GM12872 (cell line): ENCODE results near the gene MT3.

Experiments used
- TF ChIP-seq, protein P1 (sequence below): IDR thresholded peaks from 3 replicates; pipeline ENCODE4 v1.5.1; 2011; ENCODE audit warnings: low read depth, mild to moderate bottlenecking, low read length, moderate library complexity; ENCODE audit not compliant: insufficient read depth

Gene MT3

GRCh38 chr16:56637814-56638750 lies 48.8 kb downstream of the MT3 start, which contains the start of gene MT1A:
Gene MT1A, plus strand, starts transcription at chr16:56638666. Its CDS starts 73 bp downstream, at chr16:56638739.
- TF ChIP-seq, protein P1, sequence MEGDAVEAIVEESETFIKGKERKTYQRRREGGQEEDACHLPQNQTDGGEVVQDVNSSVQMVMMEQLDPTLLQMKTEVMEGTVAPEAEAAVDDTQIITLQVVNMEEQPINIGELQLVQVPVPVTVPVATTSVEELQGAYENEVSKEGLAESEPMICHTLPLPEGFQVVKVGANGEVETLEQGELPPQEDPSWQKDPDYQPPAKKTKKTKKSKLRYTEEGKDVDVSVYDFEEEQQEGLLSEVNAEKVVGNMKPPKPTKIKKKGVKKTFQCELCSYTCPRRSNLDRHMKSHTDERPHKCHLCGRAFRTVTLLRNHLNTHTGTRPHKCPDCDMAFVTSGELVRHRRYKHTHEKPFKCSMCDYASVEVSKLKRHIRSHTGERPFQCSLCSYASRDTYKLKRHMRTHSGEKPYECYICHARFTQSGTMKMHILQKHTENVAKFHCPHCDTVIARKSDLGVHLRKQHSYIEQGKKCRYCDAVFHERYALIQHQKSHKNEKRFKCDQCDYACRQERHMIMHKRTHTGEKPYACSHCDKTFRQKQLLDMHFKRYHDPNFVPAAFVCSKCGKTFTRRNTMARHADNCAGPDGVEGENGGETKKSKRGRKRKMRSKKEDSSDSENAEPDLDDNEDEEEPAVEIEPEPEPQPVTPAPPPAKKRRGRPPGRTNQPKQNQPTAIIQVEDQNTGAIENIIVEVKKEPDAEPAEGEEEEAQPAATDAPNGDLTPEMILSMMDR: no peak

DNA sequence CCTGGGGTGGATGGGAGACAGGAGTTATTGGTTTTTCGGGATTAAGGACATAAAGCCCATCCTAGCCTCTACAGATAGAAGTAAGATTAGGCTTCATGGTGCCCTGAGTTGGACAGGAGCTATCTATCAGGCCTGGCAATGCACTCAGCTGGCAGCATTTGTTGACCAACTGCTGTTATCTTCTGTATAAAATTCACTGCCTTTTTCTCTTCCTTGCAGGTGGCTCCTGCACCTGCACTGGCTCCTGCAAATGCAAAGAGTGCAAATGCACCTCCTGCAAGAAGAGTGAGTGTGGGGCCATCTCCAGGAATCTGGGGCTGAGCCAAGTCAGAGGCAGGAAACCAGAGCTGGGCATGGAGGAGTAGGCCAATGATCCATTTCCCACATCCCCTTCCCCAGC lies 49.7 kb downstream of the MT3 start:
- TF ChIP-seq, protein P1: no peak

- TF ChIP-seq, protein P1: no peak
These were observed 50.7 kb downstream of the MT3 start for GRCh38 chr16:56640076-56640475.
